Naive thymus-derived CD8-positive, alpha-beta T cell (primary cell): ENCODE measurements around the gene ROCK2. TPM values are rescaled to one million over a fixed set of nuclear protein-coding genes. Genes with fewer than 3 reads are reported as not detected.

Experiments used
- ATAC-seq, 2 donors: fragments of 150-1000 bp; cut with Tn5 transposase in 1 of 2; sonication (Bioruptor Pico), chemical (Tn5 transposase) in 1 of 2; 1 replicate in 1 of 2; 2 replicates in 1 of 2; pipeline ENCODE4 v1.10.0; 2021; ENCODE audit warnings: mild to moderate bottlenecking in 2 of 2, moderate library complexity in 2 of 2
- POLR2A ChIA-PET: fragments of 350-600 bp; sonication (Branson Sonifier 250); formaldehyde crosslinking; loops from one replicate; lab custom pipeline; 2021; ENCODE audit warnings: antibody characterized with exemption; lab: Charles Lee
- DNase-seq, 10 donors: peaks; one replicate each; pipeline versions ENCODE4 v3.0.0 to v3.0.0-alpha.2; 2020 to 2022
- H3K27ac Mint-ChIP-seq, 10 donors: one replicate each; pipeline ENCODE4 v1.8.0; 2020 to 2022; ENCODE audit warnings: mild to moderate bottlenecking in 10 of 10, mixed read lengths in 10 of 10, moderate library complexity in 4 of 10, inconsistent platforms in 1 of 10
- H3K27me3 Mint-ChIP-seq, 5 donors: one replicate each; pipeline ENCODE4 v1.8.0; 2021 to 2022; ENCODE audit warnings: mixed read lengths in 5 of 5
- H3K36me3 Mint-ChIP-seq, 3 donors: one replicate each; pipeline ENCODE4 v1.8.0; 2020 to 2022; ENCODE audit warnings: mixed read lengths in 3 of 3, mild to moderate bottlenecking in 2 of 3, inconsistent platforms in 1 of 3
- H3K4me1 Mint-ChIP-seq, 4 donors: one replicate each; pipeline ENCODE4 v1.8.0; 2021 to 2022; ENCODE audit warnings: mixed read lengths in 4 of 4
- H3K4me3 Mint-ChIP-seq, 10 donors: one replicate each; pipeline ENCODE4 v1.8.0; 2020 to 2022; ENCODE audit warnings: mild to moderate bottlenecking in 10 of 10, mixed read lengths in 10 of 10, moderate library complexity in 6 of 10, inconsistent platforms in 1 of 10
- H3K9me3 Mint-ChIP-seq, 9 donors: one replicate each; pipeline ENCODE4 v1.8.0; 2020 to 2022; ENCODE audit warnings: mixed read lengths in 9 of 9, mild to moderate bottlenecking in 3 of 9, inconsistent platforms in 1 of 9, moderate library complexity in 1 of 9
- polyA plus RNA-seq, 3 donors: library from polyadenylated mRNA; unstranded; fragments of 300-500 nt; fragmentation: Illumina TruSeq; gene quantifications; one replicate each; pipeline ENCODE4 v1.2.3, GENCODE V29; 2021
- total RNA-seq, 8 experiments: library from RNA in 2 of 8; stranded (reverse) in 2 of 8; gene quantifications; one replicate each; pipeline ENCODE4 v1.2.3 and lab custom pipeline; 2021 to 2026

The ROCK2 gene
- total RNA-seq (10 to 100 TPM; 19.3 to 23.9 TPM), polyA plus RNA-seq (1 to 10 TPM; 6.1 to 7.6 (median 7.1) TPM), total RNA-seq (lab: John Stamatoyannopoulos, UW) (40.7 to 74.7 (median 69.1) reads per million in 6 experiments)

GRCh38 chr2:11344342-11344955, at the start of gene ROCK2:
TSS of gene ROCK2 (minus strand) at chr2:11344636. CDS start at chr2:11344136, 500 bp downstream.
- DNase-seq (peak; percentile 28 to 70 (median 54)), ATAC-seq (peak; percentile 64)
- H3K4me3 Mint-ChIP-seq, result peak within 1 kb of the TSS; percentile 93 to 100 (median 98)
- H3K9me3 Mint-ChIP-seq, result no peaks in the 10 kb centered on the region
- H3K4me1 Mint-ChIP-seq, result peaks cover 15 to 42% (median 33%) of the 10 kb centered on the region in 4 donors
- H3K27ac Mint-ChIP-seq, result peak within 1 kb of the TSS; percentile 84 to 97 (median 94)
- no peaks in the 10 kb centered on the region for H3K27me3 Mint-ChIP-seq
- POLR2A ChIA-PET, result interaction anchor here (0.6 to 2.1 kb wide), 6 partner anchors 31 to 215 kb away, joined by 3 to 13 read pairs (median 6); partner anchors contain the start of gene SLC66A3
- H3K36me3 Mint-ChIP-seq, result no peaks in the 10 kb centered on the region

DNA sequence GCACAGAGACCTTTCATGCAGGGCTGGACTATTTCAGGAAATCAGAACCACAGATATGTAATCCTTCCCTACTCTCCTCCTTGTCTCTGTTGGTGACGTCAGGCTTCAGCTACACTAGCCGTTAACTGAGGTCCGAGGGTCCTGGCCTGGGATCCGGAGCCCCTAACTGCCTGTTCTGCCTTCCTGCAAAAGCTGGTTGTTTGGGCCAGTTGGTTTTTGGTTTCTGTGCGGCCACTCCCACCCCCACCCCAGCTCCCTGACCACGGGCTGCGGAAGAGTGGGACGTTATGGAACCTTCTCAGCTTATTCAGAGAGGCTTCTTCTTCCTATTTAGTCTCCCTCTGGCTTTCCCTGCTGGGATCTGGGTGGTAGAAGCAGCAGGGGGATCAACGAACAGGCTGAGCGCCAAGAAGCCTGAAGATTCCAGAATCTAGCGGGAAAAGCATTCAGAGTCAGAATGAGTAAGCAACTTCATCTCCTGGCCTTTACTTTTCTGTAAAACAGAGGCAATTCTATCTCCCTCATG, 49.3 kb upstream of the ROCK2 start:
- DNase-seq, result no peak
- POLR2A ChIA-PET, result no interaction called here
- H3K27me3 Mint-ChIP-seq, result peaks cover 0 to 3% (median 0%) of the 10 kb centered on the region in 5 donors
- ATAC-seq, result no peak
- H3K4me1 Mint-ChIP-seq, result no peaks in the 10 kb centered on the region
- H3K9me3 Mint-ChIP-seq, result no peaks in the 10 kb centered on the region
- H3K27ac Mint-ChIP-seq, result no peak overlapping the region
- H3K36me3 Mint-ChIP-seq, result no peaks in the 10 kb centered on the region
- no peak overlapping the region for H3K4me3 Mint-ChIP-seq

DNA sequence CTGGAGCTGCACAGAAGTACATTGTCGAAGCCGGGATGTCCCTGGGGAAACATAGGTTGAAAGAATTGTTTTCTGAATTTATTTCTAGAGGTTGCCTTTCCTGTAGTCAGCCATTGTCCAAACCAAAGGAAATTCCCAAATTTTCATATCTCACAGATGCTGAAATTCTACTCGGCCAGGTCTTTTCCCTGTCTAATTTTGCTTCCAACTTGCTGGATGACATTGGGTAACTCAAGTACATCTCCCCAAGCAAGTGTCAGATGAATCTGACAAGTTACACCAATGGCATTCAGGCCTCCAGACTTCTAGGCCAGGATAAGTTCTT, 47.5 kb upstream of the ROCK2 start:
- ATAC-seq (no peak), DNase-seq (no peak)
- H3K4me3 Mint-ChIP-seq, result no peak overlapping the region
- H3K36me3 Mint-ChIP-seq, result no peaks in the 10 kb centered on the region
- peaks cover 0 to 3% (median 0%) of the 10 kb centered on the region in 5 donors for H3K27me3 Mint-ChIP-seq
- POLR2A ChIA-PET, result no interaction called here
- no peak overlapping the region for H3K27ac Mint-ChIP-seq
- H3K9me3 Mint-ChIP-seq, result no peaks in the 10 kb centered on the region
- no peaks in the 10 kb centered on the region for H3K4me1 Mint-ChIP-seq

GRCh38 chr2:11390399-11390658, 45.9 kb upstream of the ROCK2 start:
- DNase-seq (no peak), ATAC-seq (no peak)
- Mint-ChIP-seq H3K9me3 (no peaks in the 10 kb centered on the region), H3K4me3 (no peak overlapping the region), H3K36me3 (no peaks in the 10 kb centered on the region), H3K27me3 (peaks cover 0 to 3% (median 0%) of the 10 kb centered on the region in 5 donors), H3K27ac (no peak overlapping the region), H3K4me1 (no peaks in the 10 kb centered on the region)
- POLR2A ChIA-PET, result no interaction called here

GRCh38 chr2:11389551-11390398, 45.3 kb upstream of the ROCK2 start:
- Mint-ChIP-seq H3K4me1 (no peaks in the 10 kb centered on the region), H3K27me3 (peaks cover 0 to 3% (median 0%) of the 10 kb centered on the region in 5 donors), H3K4me3 (no peak overlapping the region), H3K27ac (no peak overlapping the region), H3K36me3 (no peaks in the 10 kb centered on the region), H3K9me3 (no peaks in the 10 kb centered on the region)
- DNase-seq (no peak), ATAC-seq (no peak)
- POLR2A ChIA-PET, result no interaction called here

DNA sequence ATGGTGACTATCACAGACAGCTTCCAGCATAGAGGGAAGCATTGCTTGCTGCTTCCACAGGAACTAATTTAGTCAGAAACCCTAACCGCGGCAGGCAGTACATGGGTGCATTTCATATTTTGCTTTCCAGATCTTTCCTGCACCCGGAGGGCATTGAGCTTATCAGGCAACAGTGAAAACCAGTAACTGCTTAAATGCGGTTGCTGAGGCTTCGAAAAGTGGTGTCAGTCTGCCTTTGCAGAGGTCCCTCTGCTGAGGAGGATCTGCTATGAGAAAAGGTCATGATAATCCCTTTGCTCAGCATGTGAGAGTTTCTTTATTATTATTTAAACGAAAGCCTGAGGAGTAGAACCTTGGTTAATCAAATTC, 44.6 kb upstream of the ROCK2 start:
- Mint-ChIP-seq H3K27me3 (peaks cover 0 to 3% (median 0%) of the 10 kb centered on the region in 5 donors), H3K9me3 (no peaks in the 10 kb centered on the region), H3K27ac (no peak overlapping the region), H3K4me1 (no peaks in the 10 kb centered on the region), H3K4me3 (no peak overlapping the region), H3K36me3 (no peaks in the 10 kb centered on the region)
- no peak for ATAC-seq
- no peak for DNase-seq
- POLR2A ChIA-PET, result no interaction called here

- ATAC-seq, result no peak
- H3K4me1 Mint-ChIP-seq, result no peaks in the 10 kb centered on the region
These were observed 44.0 kb upstream of the ROCK2 start for GRCh38 chr2:11388262-11389051.

DNA sequence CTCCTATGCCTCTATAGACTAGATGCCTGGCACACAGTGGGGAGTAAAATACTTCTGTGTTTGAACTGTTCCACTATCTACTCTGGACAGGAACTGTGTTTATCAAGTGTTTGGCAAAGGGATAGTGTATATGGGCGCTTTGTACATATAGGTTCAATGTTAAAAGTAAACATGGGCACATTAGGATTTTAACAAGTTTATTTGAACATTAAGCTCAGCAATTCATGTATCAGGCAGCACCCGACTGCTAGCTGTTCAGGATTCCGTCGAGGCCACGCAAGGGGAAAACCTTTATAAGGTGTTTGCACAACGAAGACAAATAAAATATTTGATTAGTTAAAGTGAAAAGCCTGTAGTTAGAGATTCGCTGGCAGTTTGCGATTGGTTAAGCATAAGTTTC, 43.4 kb upstream of the ROCK2 start:
- no peaks in the 10 kb centered on the region for H3K4me1 Mint-ChIP-seq
- H3K27me3 Mint-ChIP-seq, result peaks cover 0 to 3% (median 0%) of the 10 kb centered on the region in 5 donors
- no peak overlapping the region for H3K27ac Mint-ChIP-seq
- no peak for ATAC-seq
- POLR2A ChIA-PET, result no interaction called here
- no peaks in the 10 kb centered on the region for H3K36me3 Mint-ChIP-seq
- no peak for DNase-seq
- no peaks in the 10 kb centered on the region for H3K9me3 Mint-ChIP-seq
- H3K4me3 Mint-ChIP-seq, result no peak overlapping the region

More at GRCh38 chr2:11388262-11389051, 44.0 kb upstream of the ROCK2 start:
- H3K27me3 Mint-ChIP-seq, result peaks cover 0 to 3% (median 0%) of the 10 kb centered on the region in 5 donors
- H3K36me3 Mint-ChIP-seq, result no peaks in the 10 kb centered on the region
- no peaks in the 10 kb centered on the region for H3K9me3 Mint-ChIP-seq
- DNase-seq, result no peak
- H3K27ac Mint-ChIP-seq, result no peak overlapping the region
- no peak overlapping the region for H3K4me3 Mint-ChIP-seq
- POLR2A ChIA-PET, result no interaction called here

- DNase-seq, result no peak
- POLR2A ChIA-PET, result no interaction called here
- Mint-ChIP-seq H3K27me3 (peaks cover 0 to 3% (median 0%) of the 10 kb centered on the region in 5 donors), H3K36me3 (no peaks in the 10 kb centered on the region), H3K27ac (no peak overlapping the region), H3K9me3 (no peaks in the 10 kb centered on the region), H3K4me1 (no peaks in the 10 kb centered on the region), H3K4me3 (no peak overlapping the region)
- ATAC-seq, result no peak
These were observed 42.6 kb upstream of the ROCK2 start for GRCh38 chr2:11387100-11387390.

GRCh38 chr2:11385847-11386246, 41.4 kb upstream of the ROCK2 start:
- Mint-ChIP-seq H3K4me1 (peaks cover 0 to 2% (median under 1%) of the 10 kb centered on the region in 4 donors), H3K27me3 (peaks cover 0 to 3% (median 0%) of the 10 kb centered on the region in 5 donors), H3K9me3 (no peaks in the 10 kb centered on the region), H3K36me3 (no peaks in the 10 kb centered on the region), H3K4me3 (no peak overlapping the region), H3K27ac (no peak overlapping the region)
- no peak for DNase-seq
- POLR2A ChIA-PET, result no interaction called here
- ATAC-seq, result no peak

- Mint-ChIP-seq H3K27me3 (peaks cover 0 to 3% (median 0%) of the 10 kb centered on the region in 5 donors), H3K4me1 (peaks cover 0 to 2% (median under 1%) of the 10 kb centered on the region in 4 donors), H3K9me3 (no peaks in the 10 kb centered on the region), H3K4me3 (no peak overlapping the region), H3K27ac (no peak overlapping the region), H3K36me3 (no peaks in the 10 kb centered on the region)
- POLR2A ChIA-PET, result no interaction called here
- no peak for ATAC-seq
- no peak for DNase-seq
These were observed 40.8 kb upstream of the ROCK2 start for GRCh38 chr2:11385216-11385615.

DNA sequence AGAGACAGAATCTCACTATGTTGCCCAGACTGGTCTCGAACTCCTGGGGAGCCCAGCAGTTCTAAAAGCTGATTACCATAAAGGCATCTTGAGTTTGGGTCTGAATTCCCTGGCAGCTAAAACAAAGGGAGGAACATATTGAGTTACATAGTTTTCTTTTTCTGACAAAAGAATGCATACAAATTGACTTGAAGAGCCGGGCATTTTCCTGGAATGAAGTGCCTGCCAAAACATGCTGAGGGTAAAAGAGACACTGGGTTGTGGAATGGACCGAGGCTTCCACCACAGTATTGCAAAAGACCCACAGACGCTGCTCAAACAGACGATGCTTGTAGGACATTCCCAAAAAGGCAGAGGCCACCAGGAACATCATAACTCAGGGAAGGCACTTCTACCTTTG, 35.1 kb upstream of the ROCK2 start:
- Mint-ChIP-seq H3K36me3 (no peaks in the 10 kb centered on the region), H3K27ac (no peak overlapping the region), H3K4me1 (peaks cover 0 to 7% (median under 1%) of the 10 kb centered on the region in 4 donors), H3K4me3 (no peak overlapping the region), H3K27me3 (no peaks in the 10 kb centered on the region), H3K9me3 (no peaks in the 10 kb centered on the region)
- ATAC-seq, result no peak
- DNase-seq, result no peak
- POLR2A ChIA-PET, result no interaction called here
